DOHH2 (cell line): ENCODE data around the gene ZNF354B.

Source experiments
- CTCF ChIP-seq: fragments of 200-600 bp; sonication (generic); IDR thresholded peaks from one replicate; pipeline ENCODE4 v1.5.1; 2014; ENCODE audit warnings: antibody characterized with exemption, mild to moderate bottlenecking, low read depth, low read length; ENCODE audit not compliant: poor library complexity, severe bottlenecking
- EZH2phosphoT487 ChIP-seq: fragments of 200-600 bp; sonication (generic); IDR thresholded peaks from 2 replicates; pipeline ENCODE4 v1.6.1; 2017; ENCODE audit warnings: borderline replicate concordance, mild to moderate bottlenecking, antibody characterized with exemption, low read length, moderate library complexity, mixed read lengths

GRCh38 chr5:178818094-178818493 is 41.7 kb upstream of the ZNF354B start:
- TF ChIP-seq CTCF (no peak), EZH2phosphoT487 (no peak)
